OCI-LY7 (cell line): Measurements from ENCODE around the gene ANKRD18A.
"Not testable (repeated sequence)": the region's sequence is repeated elsewhere in the genome, so short reads cannot be mapped to it uniquely, and the experiment has no call there.

Experiments used
- CTCF ChIP-seq: fragments of 200-600 bp; sonication (generic); conservative IDR thresholded peaks from 2 replicates; pipeline ENCODE4 v1.5.1; 2014; ENCODE audit warnings: mild to moderate bottlenecking, antibody characterized with exemption, low read length, moderate library complexity, mixed read lengths
- EZH2phosphoT487 ChIP-seq: fragments of 200-600 bp; sonication (generic); IDR thresholded peaks from 2 replicates; pipeline ENCODE4 v1.6.1; 2018; ENCODE audit warnings: low read depth, borderline replicate concordance, mild to moderate bottlenecking, mixed run types, antibody characterized with exemption, low read length, moderate library complexity, mixed read lengths

- not testable (repeated sequence) for TF ChIP-seq CTCF, EZH2phosphoT487
Observed at GRCh38 chr9:38553019-38553418, 67.4 kb downstream of the ANKRD18A start.
